AG10803 (cell line): Measurements from ENCODE around the gene TSPEAR.

Experiments
- DNase-seq: peaks from one replicate; pipeline ENCODE4 v3.0.0; 2010; ENCODE audit warnings: low read depth
- H3K4me3 ChIP-seq: 2 replicates; pipeline ENCODE4 v1.5.1; 2011; ENCODE audit warnings: mild to moderate bottlenecking, low read length, control low read depth
- CTCF ChIP-seq: conservative IDR thresholded peaks from 2 replicates; pipeline ENCODE4 v1.5.1; 2011; ENCODE audit warnings: mild to moderate bottlenecking, low read length, control low read depth, inconsistent platforms

TSPEAR gene

GRCh38 chr21:44517175-44517899 lies 194.0 kb downstream of the TSPEAR start:
- no peak for TF ChIP-seq CTCF
- H3K4me3 ChIP-seq: no peak overlapping the region
- DNase-seq: no peak

DNA sequence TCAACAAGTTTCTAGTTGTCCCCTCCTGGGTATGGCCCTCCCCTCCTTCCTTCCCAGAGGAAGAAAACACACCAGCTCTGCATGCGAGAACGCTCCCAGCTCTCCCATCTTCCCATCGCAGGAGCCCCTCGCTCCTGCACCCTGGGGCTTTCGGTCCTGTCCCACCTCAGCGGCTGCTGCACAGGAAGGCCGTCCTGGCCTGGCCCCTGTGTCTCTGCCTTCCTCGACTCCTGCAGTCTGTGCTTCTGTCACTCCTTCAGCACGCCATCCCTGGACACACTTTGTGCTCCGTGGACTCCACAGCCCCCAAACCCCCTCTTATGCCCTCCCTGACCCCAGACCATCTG lies 194.6 kb downstream of the TSPEAR start:
- DNase-seq: no peak
- H3K4me3 ChIP-seq: no peak overlapping the region
- TF ChIP-seq CTCF: no peak

- no peak overlapping the region for H3K4me3 ChIP-seq
- DNase-seq: no peak
- TF ChIP-seq CTCF: no peak
These were observed 195.0 kb downstream of the TSPEAR start for GRCh38 chr21:44516342-44516741.

DNA sequence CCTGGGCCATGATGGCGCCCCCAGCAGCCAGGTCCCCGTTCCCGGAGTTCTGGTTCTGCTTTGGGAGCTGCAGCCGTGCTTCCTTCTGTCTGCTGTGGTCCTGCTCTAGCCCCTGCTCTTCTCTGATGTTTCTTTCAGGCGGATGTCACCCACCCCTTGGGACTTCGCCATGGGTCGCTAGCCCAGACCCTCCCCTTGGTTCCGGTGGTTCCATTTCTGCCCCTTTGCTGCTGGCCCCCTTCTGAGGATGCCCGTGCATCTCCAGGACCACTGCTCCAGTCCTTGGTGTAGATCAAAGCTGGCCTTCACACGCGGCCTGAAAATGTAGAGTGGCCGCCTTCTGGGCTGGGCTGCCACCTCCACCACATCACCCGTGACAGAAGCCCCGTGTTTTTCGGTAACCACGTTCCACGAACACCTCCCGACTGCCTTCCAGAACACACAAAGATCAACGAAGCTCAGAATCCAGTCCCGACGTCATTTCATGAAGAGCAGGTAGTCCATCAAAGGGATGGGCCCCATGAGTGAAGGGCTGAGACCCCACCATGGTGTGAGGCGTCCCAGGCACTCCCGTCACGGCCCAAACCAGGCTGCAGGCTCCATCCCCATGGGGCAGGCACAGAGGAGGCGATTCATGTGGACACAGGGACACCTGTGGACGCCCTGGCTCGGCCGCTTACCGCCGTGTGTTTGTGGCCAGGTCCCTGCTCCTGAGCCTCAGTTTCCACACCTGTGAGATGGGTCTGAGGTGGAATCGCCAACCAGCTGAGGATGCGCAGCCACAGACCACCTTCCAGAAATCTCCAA lies 195.8 kb downstream of the TSPEAR start:
- no peak for TF ChIP-seq CTCF

GRCh38 chr21:44514746-44515358 lies 196.5 kb downstream of the TSPEAR start:
- DNase-seq: no peak
- no peak overlapping the region for H3K4me3 ChIP-seq
- TF ChIP-seq CTCF: no peak

More for the DNA sequence above, 195.8 kb downstream of the TSPEAR start:
- DNase-seq: no peak
- no peak overlapping the region for H3K4me3 ChIP-seq

- no peak overlapping the region for H3K4me3 ChIP-seq
- no peak for DNase-seq
- TF ChIP-seq CTCF: no peak
These were observed 197.2 kb downstream of the TSPEAR start for GRCh38 chr21:44514218-44514520.
